Tibial nerve (tissue), 4 donors: Measurements from ENCODE around the gene EDN3.

Experiments used
- EP300 ChIP-seq, 2 donors: sonication (generic); formaldehyde crosslinking; IDR thresholded peaks; one replicate each; pipeline ENCODE4 v1.6.1; 2017; ENCODE audit warnings: antibody characterized with exemption in 2 of 2, mild to moderate bottlenecking in 1 of 2
- POLR2A ChIP-seq, 2 donors: fragments of 450-650 bp; IDR thresholded peaks; one replicate each; pipeline ENCODE4 v1.6.1; 2017; ENCODE audit warnings: antibody characterized with exemption in 2 of 2, mild to moderate bottlenecking in 2 of 2, moderate library complexity in 2 of 2
- TF ChIP-seq, protein P1 (sequence below), 5 experiments: fragments of 200-600 bp in 3 of 5; fragments of 450-650 bp in 2 of 5; sonication (generic) in 3 of 5; IDR thresholded peaks; one replicate each; pipeline ENCODE4 v1.5.1; 2016 to 2019; ENCODE audit warnings: antibody characterized with exemption in 5 of 5, mild to moderate bottlenecking in 3 of 5, moderate library complexity in 2 of 5

DNA sequence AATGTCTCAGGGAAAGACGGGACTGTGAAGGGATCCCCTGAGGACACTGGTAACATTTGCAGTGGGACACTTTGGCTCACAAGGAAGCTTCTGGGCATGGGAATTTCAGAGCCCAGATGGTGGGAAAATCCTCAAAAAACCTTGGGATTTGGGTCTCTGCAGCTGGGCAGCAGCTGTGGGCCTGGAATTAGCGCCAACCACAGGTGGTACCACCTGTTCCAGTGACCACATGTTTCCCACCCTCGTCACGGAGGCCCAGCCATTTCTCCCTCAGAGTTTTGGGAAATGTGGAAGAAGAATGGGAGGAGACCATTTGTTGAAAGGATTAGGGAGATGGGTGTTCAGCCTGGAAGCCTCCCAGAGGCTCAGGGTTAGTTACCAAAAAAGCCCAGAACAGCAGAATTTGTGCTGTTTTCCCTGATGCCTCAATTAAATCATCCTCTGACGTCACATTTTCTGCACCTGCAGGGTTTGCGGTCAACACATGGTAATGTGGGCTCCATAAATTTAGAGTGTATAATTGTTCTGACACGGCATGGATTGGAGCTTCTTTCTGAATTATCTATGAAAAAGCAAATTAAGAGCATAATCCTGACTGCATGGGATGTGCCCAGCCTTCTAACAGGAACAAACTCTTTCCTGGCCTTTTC is 34.4 kb downstream of the EDN3 start:
- TF ChIP-seq, protein P1, sequence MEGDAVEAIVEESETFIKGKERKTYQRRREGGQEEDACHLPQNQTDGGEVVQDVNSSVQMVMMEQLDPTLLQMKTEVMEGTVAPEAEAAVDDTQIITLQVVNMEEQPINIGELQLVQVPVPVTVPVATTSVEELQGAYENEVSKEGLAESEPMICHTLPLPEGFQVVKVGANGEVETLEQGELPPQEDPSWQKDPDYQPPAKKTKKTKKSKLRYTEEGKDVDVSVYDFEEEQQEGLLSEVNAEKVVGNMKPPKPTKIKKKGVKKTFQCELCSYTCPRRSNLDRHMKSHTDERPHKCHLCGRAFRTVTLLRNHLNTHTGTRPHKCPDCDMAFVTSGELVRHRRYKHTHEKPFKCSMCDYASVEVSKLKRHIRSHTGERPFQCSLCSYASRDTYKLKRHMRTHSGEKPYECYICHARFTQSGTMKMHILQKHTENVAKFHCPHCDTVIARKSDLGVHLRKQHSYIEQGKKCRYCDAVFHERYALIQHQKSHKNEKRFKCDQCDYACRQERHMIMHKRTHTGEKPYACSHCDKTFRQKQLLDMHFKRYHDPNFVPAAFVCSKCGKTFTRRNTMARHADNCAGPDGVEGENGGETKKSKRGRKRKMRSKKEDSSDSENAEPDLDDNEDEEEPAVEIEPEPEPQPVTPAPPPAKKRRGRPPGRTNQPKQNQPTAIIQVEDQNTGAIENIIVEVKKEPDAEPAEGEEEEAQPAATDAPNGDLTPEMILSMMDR (IDR thresholded peaks at IDR 0.05): no peak
- TF ChIP-seq POLR2A (IDR thresholded peaks at IDR 0.05) (no peak), EP300 (IDR thresholded peaks at IDR 0.05) (no peak)
